ENCODE results near the gene PRELP.

The PRELP gene

GRCh38 chr1:203524152-203524551, 48.5 kb downstream of the PRELP start:
- TF ChIP-seq CTCF (conservative IDR thresholded peaks at IDR 0.05): no peak
- H3K27ac ChIP-seq: no peak overlapping the region

GRCh38 chr1:203524824-203525223, 49.2 kb downstream of the PRELP start:
- TF ChIP-seq CTCF (conservative IDR thresholded peaks at IDR 0.05): no peak
- no peak overlapping the region for H3K27ac ChIP-seq

DNA sequence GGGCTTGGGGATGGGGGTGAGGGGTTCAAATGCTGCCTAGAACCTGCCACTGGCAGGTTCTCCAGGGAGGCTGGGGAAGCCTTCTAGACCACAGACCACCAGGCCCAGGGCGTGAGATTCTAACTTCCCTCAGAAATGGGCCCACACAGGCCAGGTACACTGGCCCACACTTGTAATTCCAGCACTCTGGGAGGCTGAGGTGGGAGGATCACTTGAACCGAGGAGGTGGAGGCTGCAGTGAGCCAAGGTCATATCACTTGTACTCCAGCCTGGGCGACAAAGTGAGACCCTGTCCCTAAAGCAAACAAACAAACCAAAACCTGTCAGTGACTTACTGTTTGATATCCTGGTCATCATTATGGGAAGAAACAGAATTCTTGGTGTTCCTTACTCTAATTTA, 50.1 kb downstream of the PRELP start:
- TF ChIP-seq CTCF (conservative IDR thresholded peaks at IDR 0.05): no peak
- no peak overlapping the region for H3K27ac ChIP-seq

DNA sequence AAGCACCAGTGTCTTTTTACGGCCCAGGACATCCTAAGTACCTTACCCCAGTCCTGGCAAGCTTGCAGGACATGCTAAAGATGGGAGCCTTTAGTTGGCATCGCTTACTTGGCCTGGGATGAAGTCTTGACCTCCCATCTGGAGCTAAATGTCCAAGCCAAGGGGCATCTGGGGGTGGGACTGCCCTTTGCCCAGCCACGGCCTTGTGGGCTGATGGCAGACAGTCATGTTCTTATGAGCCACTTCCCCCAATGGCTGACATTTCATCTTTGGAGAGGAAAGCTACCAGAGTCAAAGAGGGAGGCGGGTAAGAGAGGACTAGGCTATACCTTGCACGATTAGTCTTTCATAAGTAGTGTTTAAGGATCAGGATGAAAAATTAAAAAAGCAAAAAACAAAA, 50.5 kb downstream of the PRELP start:
- H3K27ac ChIP-seq: no peak overlapping the region

DNA sequence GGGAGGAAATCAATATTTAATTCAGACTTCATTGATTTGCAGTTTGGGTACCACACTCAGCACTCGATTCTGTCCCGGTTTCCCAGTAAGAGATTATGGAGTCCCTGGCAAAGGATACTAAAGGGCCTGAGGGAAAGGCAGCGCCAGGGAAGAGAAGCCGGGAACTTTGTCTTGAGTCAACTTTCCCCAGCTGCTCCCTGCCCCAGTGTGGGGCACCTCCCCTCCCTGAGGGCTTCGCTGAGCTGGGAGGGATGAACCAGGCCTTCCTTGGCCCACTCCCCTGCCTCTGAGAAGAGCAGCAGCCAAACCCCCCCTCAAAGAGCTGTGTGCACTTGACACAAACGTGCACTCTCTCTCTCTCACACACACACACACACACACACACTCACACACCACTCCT, 51.0 kb downstream of the PRELP start:
- H3K27ac ChIP-seq: no peak overlapping the region
- no peak for TF ChIP-seq CTCF (conservative IDR thresholded peaks at IDR 0.05)

More for the DNA sequence above, 50.5 kb downstream of the PRELP start:
- TF ChIP-seq CTCF (conservative IDR thresholded peaks at IDR 0.05): no peak

DNA sequence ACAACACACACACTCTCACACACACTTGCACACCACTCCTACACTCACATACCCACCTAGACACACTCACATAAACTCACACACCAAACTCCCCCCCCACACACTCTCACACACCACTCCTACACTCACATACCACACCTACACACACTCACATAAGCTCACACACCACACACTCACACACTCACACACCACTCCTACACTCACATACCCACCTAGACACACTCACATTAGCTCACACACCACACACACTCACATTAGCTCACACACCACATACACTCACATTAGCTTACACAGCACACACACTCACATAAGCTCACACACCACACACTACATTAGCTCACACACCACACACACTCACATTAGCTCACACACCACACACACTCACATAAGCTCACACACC, 51.4 kb downstream of the PRELP start:
- no peak for TF ChIP-seq CTCF (conservative IDR thresholded peaks at IDR 0.05)
- H3K27ac ChIP-seq: no peak overlapping the region

DNA sequence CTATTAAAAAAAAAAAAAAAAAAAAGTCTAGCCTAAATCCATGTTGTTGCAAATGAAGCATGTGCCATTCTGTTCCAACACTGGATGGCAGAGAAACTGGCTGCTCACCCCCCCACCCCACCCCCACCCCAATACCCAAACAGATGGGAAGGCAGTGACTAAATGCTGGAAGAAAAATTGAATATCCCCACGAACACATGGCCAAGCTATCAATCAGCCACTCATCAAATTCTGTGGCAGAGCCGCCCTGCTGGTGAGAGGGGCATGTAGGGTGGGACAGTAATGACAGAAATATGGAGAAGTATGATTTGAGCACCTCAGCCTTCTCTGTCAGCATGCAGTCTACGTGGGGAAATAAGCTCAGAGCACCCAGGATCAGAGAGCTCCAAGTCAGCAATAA, 52.5 kb downstream of the PRELP start:
- no peak for TF ChIP-seq CTCF (conservative IDR thresholded peaks at IDR 0.05)
- H3K27ac ChIP-seq: no peak overlapping the region
